Measurements from ENCODE around the gene RBAK.

GRCh38 chr7:5070206-5070605 lies 24.5 kb downstream of the RBAK start:
- TF ChIP-seq CTCF (IDR thresholded peaks at IDR 0.05) (no peak), EZH2 (IDR thresholded peaks at IDR 0.05; ENCODE audit: borderline replicate concordance, insufficient read depth, low read depth, low read length, poor library complexity, severe bottlenecking) (no peak)
